ENCODE data around the gene RBBP8NL.

The RBBP8NL gene

GRCh38 chr20:62451156-62451767, 23.9 kb upstream of the RBBP8NL start:
- no peak for TF ChIP-seq CTCF (IDR thresholded peaks at IDR 0.05; ENCODE audit: extremely low read depth, insufficient read depth, missing control alignments)
- DNase-seq (ENCODE audit: low spot score) = no peak
- in situ Hi-C loops (cut with MboI; ENCODE audit: low pct_unique_long_range_greater_than_20kb, low sequenced_read_pairs, unreplicated experiment) = no loop called here

GRCh38 chr20:62449951-62450691, 22.8 kb upstream of the RBBP8NL start:
- TF ChIP-seq CTCF (IDR thresholded peaks at IDR 0.05; ENCODE audit: extremely low read depth, insufficient read depth, missing control alignments) = no peak
- in situ Hi-C loops (cut with MboI; ENCODE audit: low pct_unique_long_range_greater_than_20kb, low sequenced_read_pairs, unreplicated experiment) = no loop called here
- DNase-seq (ENCODE audit: low spot score) = no peak

GRCh38 chr20:62448788-62449187, 21.4 kb upstream of the RBBP8NL start:
- in situ Hi-C loops (cut with MboI; ENCODE audit: low pct_unique_long_range_greater_than_20kb, low sequenced_read_pairs, unreplicated experiment) = no loop called here
- no peak for DNase-seq (ENCODE audit: low spot score)
- no peak for TF ChIP-seq CTCF (IDR thresholded peaks at IDR 0.05; ENCODE audit: extremely low read depth, insufficient read depth, missing control alignments)

- no peak for TF ChIP-seq CTCF (IDR thresholded peaks at IDR 0.05; ENCODE audit: extremely low read depth, insufficient read depth, missing control alignments)
- in situ Hi-C loops (cut with MboI; ENCODE audit: low pct_unique_long_range_greater_than_20kb, low sequenced_read_pairs, unreplicated experiment) = no loop called here
Observed at GRCh38 chr20:62448038-62448437, 20.7 kb upstream of the RBBP8NL start.

GRCh38 chr20:62446888-62447869, 19.8 kb upstream of the RBBP8NL start:
- DNase-seq (ENCODE audit: low spot score) = no peak
- in situ Hi-C loops (cut with MboI; ENCODE audit: low pct_unique_long_range_greater_than_20kb, low sequenced_read_pairs, unreplicated experiment) = no loop called here
- no peak for TF ChIP-seq CTCF (IDR thresholded peaks at IDR 0.05; ENCODE audit: extremely low read depth, insufficient read depth, missing control alignments)

More at GRCh38 chr20:62448038-62448437, 20.7 kb upstream of the RBBP8NL start:
- no peak for DNase-seq (ENCODE audit: low spot score)

GRCh38 chr20:62446481-62446880, 19.1 kb upstream of the RBBP8NL start:
- TF ChIP-seq CTCF (IDR thresholded peaks at IDR 0.05; ENCODE audit: extremely low read depth, insufficient read depth, missing control alignments) = no peak
- in situ Hi-C loops (cut with MboI; ENCODE audit: low pct_unique_long_range_greater_than_20kb, low sequenced_read_pairs, unreplicated experiment) = no loop called here
- DNase-seq (ENCODE audit: low spot score) = no peak
